Neural progenitor cell (in vitro differentiated cells): ENCODE data around the gene DHRS2. TPM values are rescaled to one million over a fixed set of nuclear protein-coding genes. Genes with fewer than 3 reads are reported as not detected.
"Not testable (repeated sequence)": the region's sequence is repeated elsewhere in the genome, so short reads cannot be mapped to it uniquely, and the experiment has no call there.

ENCODE experiments used
- DNase-seq: peaks from one replicate; pipeline ENCODE4 v3.0.0-alpha.2; 2016; ENCODE audit warnings: low spot score
- H2AFZ ChIP-seq: fragments of 200-600 bp; sonication (generic); replicated peaks from 2 replicates; pipeline ENCODE4 v1.6.1; 2016; ENCODE audit warnings: antibody characterized with exemption
- H3F3A ChIP-seq: fragments of 200-600 bp; sonication (generic); 2 replicates; pipeline ENCODE4 v1.6.1; 2016; ENCODE audit warnings: antibody characterized with exemption, low read depth
- H3K27ac ChIP-seq: fragments of 200-600 bp; sonication (generic); 2 replicates; pipeline ENCODE4 v1.5.1; 2016; ENCODE audit warnings: mild to moderate bottlenecking
- H3K27me3 ChIP-seq: fragments of 200-600 bp; sonication (generic); 2 replicates; pipeline ENCODE4 v1.6.1; 2016; ENCODE audit warnings: mild to moderate bottlenecking, moderate library complexity
- H3K36me3 ChIP-seq: fragments of 200-600 bp; sonication (generic); 2 replicates; pipeline ENCODE4 v1.5.1; 2016
- H3K4me1 ChIP-seq: fragments of 200-600 bp; sonication (generic); 2 replicates; pipeline ENCODE4 v1.6.1; 2016; ENCODE audit warnings: mixed run types
- H3K4me2 ChIP-seq: fragments of 200-600 bp; sonication (generic); 2 replicates; pipeline ENCODE4 v1.6.1; 2016
- H3K4me3 ChIP-seq: fragments of 200-600 bp; sonication (generic); 2 replicates; pipeline ENCODE4 v1.5.1; 2016
- H3K79me2 ChIP-seq: fragments of 200-600 bp; sonication (generic); 2 replicates; pipeline ENCODE4 v1.6.1; 2016; ENCODE audit warnings: low read depth
- H3K9ac ChIP-seq: fragments of 200-600 bp; sonication (generic); 2 replicates; pipeline ENCODE4 v1.6.1; 2016
- H3K9me3 ChIP-seq: fragments of 200-600 bp; sonication (generic); 2 replicates; pipeline ENCODE4 v1.5.1; 2016; ENCODE audit warnings: low read depth
- H4K20me1 ChIP-seq: fragments of 200-600 bp; sonication (generic); 2 replicates; pipeline ENCODE4 v1.6.1; 2016; ENCODE audit warnings: low read depth
- H3K27ac Mint-ChIP-seq: 3 replicates; pipeline ENCODE4 v1.8.0; 2021; ENCODE audit warnings: mixed read lengths
- H3K27me3 Mint-ChIP-seq: 2 replicates; pipeline ENCODE4 v1.8.0; 2022; ENCODE audit warnings: low read depth, mild to moderate bottlenecking, inconsistent platforms, moderate library complexity, mixed read lengths; ENCODE audit not compliant: insufficient read depth
- H3K36me3 Mint-ChIP-seq: 3 replicates; pipeline ENCODE4 v1.8.0; 2021; ENCODE audit warnings: mixed read lengths
- H3K4me1 Mint-ChIP-seq: 3 replicates; pipeline ENCODE4 v1.8.0; 2021; ENCODE audit warnings: mixed read lengths
- H3K4me3 Mint-ChIP-seq: 3 replicates; pipeline ENCODE4 v1.8.0; 2021; ENCODE audit warnings: mild to moderate bottlenecking, moderate library complexity, mixed read lengths
- H3K9me3 Mint-ChIP-seq: 3 replicates; pipeline ENCODE4 v1.8.0; 2020; ENCODE audit warnings: mixed read lengths
- EZH2 ChIP-seq: fragments of 200-600 bp; sonication (generic); IDR thresholded peaks from 2 replicates; pipeline ENCODE4 v1.6.1; 2017; ENCODE audit warnings: antibody characterized with exemption, mild to moderate bottlenecking, moderate library complexity
- EZH2phosphoT487 ChIP-seq: fragments of 200-600 bp; sonication (generic); IDR thresholded peaks from 2 replicates; pipeline ENCODE4 v1.6.1; 2017; ENCODE audit warnings: antibody characterized with exemption
- total RNA-seq: library from RNA; depleted of rRNA; stranded (reverse); fragments of >200 nt; gene quantifications from 2 replicates; pipeline ENCODE4 v1.2.3, GENCODE V29; 2015; ENCODE audit warnings: low replicate concordance
- TF ChIP-seq, protein P1 (sequence below): fragments of 200-600 bp; sonication (generic); IDR thresholded peaks from 2 replicates; pipeline ENCODE4 v1.5.1; 2017; ENCODE audit warnings: antibody characterized with exemption, mild to moderate bottlenecking

Gene DHRS2
- total RNA-seq, 1 donor from 2014 or later, result 2.8 TPM

DNA sequence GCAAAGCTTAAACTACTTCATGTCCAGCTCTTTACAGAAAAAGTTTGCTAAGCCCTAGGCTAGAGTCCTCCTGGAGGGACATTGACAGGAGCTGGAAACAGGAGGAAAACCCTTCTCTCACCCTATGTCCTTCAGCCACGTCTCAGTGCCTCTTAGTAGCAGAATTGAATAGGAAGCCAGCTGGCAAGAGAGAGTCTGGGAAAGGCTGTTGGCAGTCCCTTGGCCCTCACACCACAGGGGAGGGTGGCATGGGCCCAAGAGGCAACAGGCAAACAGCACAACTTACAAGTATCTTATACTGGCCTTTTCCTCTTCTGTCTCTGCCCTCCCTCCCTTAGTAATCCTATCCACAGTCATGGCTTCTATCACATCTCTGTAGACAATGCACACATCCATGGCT lies 27.7 kb upstream of the DHRS2 start:
- Histone ChIP-seq H3K27ac (no peak overlapping the region), H2AFZ (no peak overlapping the region), H3K4me2 (no peak overlapping the region), H3K9me3 (no peaks in the 10 kb centered on the region), H3K27me3 (no peaks in the 10 kb centered on the region), H3K4me3 (no peak overlapping the region), H3K79me2 (no peaks in the 10 kb centered on the region), H3K4me1 (no peaks in the 10 kb centered on the region), H3F3A (no peaks in the 10 kb centered on the region), H3K36me3 (no peaks in the 10 kb centered on the region), H4K20me1 (no peaks in the 10 kb centered on the region), H3K9ac (no peak overlapping the region)
- Mint-ChIP-seq H3K36me3 (no peaks in the 10 kb centered on the region), H3K4me1 (no peaks in the 10 kb centered on the region), H3K9me3 (peaks cover 4% of the 10 kb centered on the region), H3K27me3 (peaks cover 2% of the 10 kb centered on the region), H3K27ac (no peak overlapping the region), H3K4me3 (no peak overlapping the region)
- no peak for DNase-seq
- no peak for TF ChIP-seq EZH2phosphoT487
- TF ChIP-seq EZH2, result no peak
- TF ChIP-seq, protein P1, sequence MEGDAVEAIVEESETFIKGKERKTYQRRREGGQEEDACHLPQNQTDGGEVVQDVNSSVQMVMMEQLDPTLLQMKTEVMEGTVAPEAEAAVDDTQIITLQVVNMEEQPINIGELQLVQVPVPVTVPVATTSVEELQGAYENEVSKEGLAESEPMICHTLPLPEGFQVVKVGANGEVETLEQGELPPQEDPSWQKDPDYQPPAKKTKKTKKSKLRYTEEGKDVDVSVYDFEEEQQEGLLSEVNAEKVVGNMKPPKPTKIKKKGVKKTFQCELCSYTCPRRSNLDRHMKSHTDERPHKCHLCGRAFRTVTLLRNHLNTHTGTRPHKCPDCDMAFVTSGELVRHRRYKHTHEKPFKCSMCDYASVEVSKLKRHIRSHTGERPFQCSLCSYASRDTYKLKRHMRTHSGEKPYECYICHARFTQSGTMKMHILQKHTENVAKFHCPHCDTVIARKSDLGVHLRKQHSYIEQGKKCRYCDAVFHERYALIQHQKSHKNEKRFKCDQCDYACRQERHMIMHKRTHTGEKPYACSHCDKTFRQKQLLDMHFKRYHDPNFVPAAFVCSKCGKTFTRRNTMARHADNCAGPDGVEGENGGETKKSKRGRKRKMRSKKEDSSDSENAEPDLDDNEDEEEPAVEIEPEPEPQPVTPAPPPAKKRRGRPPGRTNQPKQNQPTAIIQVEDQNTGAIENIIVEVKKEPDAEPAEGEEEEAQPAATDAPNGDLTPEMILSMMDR, result no peak

DNA sequence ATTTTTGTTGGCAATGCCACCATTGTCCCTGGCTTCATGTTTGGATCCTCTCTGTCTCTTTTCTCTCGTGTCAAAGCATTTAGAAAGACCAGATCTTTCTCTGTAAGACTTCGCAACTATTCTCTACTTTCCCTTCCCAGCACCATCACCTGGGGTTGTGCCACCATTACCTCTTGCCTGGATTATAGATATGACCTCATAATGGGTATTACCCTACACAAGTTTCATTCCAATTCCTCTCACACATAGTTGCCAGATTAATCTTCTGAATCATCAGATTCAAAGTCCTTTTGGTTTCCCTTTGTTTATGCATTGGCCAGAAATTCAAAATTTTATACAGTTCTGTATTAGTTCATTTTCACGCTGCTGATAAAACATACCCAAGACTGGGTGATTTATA lies 27.2 kb upstream of the DHRS2 start:
- H3K79me2 ChIP-seq, result no peaks in the 10 kb centered on the region
- H3K4me3 ChIP-seq, result no peak overlapping the region
- DNase-seq, result no peak
- H3K9me3 ChIP-seq, result no peaks in the 10 kb centered on the region
- Mint-ChIP-seq H3K4me1 (no peaks in the 10 kb centered on the region), H3K36me3 (no peaks in the 10 kb centered on the region), H3K27ac (no peak overlapping the region), H3K9me3 (peaks cover 4% of the 10 kb centered on the region), H3K27me3 (peaks cover 2% of the 10 kb centered on the region), H3K4me3 (no peak overlapping the region)
- TF ChIP-seq EZH2phosphoT487 (no peak), EZH2 (no peak)
- TF ChIP-seq, protein P1, result no peak
- no peak overlapping the region for H3K9ac ChIP-seq
- H3K4me1 ChIP-seq, result no peaks in the 10 kb centered on the region
- H3F3A ChIP-seq, result no peaks in the 10 kb centered on the region
- no peak overlapping the region for H2AFZ ChIP-seq
- no peak overlapping the region for H3K27ac ChIP-seq
- H4K20me1 ChIP-seq, result no peaks in the 10 kb centered on the region
- H3K36me3 ChIP-seq, result no peaks in the 10 kb centered on the region
- H3K27me3 ChIP-seq, result no peaks in the 10 kb centered on the region
- no peak overlapping the region for H3K4me2 ChIP-seq

GRCh38 chr14:23609411-23610089 lies 26.6 kb upstream of the DHRS2 start:
- H3K9ac ChIP-seq, H3K36me3 Mint-ChIP-seq, H3K4me2 ChIP-seq, H3K27ac ChIP-seq, H3K4me3 ChIP-seq, H3K36me3 ChIP-seq, H3F3A ChIP-seq, H3K4me3 Mint-ChIP-seq, H2AFZ ChIP-seq, H3K9me3 ChIP-seq, H3K27me3 Mint-ChIP-seq, H3K79me2 ChIP-seq, H3K4me1 Mint-ChIP-seq, H4K20me1 ChIP-seq, H3K9me3 Mint-ChIP-seq, H3K27ac Mint-ChIP-seq, DNase-seq, H3K4me1 ChIP-seq, H3K27me3 ChIP-seq: not testable (repeated sequence)

DNA sequence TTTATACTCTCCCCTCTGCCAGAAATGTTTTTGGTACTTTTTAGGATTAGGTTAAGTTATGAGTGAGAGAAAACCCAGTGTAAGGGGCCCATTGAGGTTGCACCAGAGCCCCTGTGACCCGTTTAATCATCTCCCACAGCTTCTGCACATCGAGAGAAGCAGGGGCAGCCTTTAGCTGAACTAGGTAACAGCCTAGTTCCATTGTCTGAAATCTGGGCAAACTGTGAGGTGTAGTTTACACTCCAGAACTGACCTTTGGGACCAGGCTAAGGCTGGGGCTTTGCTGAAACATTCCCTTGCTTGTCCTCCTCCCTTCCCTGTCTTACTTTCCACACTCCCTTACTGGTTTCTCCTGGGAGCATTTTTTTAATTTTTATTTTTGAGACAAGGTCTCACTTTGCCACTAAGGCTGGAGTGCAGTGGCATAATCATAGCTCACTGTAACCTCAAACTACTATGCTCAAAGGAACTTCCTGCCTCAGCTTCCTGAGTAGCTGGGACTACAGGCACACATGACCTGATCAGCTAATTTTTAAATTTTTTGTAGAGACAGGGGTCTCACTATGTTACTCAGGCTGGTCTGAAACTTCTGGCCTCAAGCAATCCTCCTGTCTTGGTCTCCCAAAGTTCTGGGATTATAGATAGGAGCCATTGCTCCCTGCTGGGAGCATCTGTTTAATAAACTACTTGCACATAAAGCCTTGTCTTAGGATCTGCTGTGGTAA lies 25.9 kb upstream of the DHRS2 start:
- H3K36me3 Mint-ChIP-seq, result no peaks in the 10 kb centered on the region
- Histone ChIP-seq H2AFZ (no peak overlapping the region), H3K4me3 (no peak overlapping the region), H3F3A (no peaks in the 10 kb centered on the region), H3K79me2 (no peaks in the 10 kb centered on the region), H3K9me3 (no peaks in the 10 kb centered on the region), H3K36me3 (no peaks in the 10 kb centered on the region), H3K9ac (no peak overlapping the region), H4K20me1 (no peaks in the 10 kb centered on the region), H3K27ac (no peak overlapping the region), H3K4me1 (no peaks in the 10 kb centered on the region), H3K4me2 (no peak overlapping the region), H3K27me3 (no peaks in the 10 kb centered on the region)
- H3K9me3 Mint-ChIP-seq, result peaks cover 4% of the 10 kb centered on the region
- TF ChIP-seq EZH2 (no peak), EZH2phosphoT487 (no peak)
- TF ChIP-seq, protein P1, result no peak
- no peak for DNase-seq
- no peak overlapping the region for H3K27ac Mint-ChIP-seq
- H3K4me3 Mint-ChIP-seq, result no peak overlapping the region
- H3K4me1 Mint-ChIP-seq, result no peaks in the 10 kb centered on the region
- peaks cover 2% of the 10 kb centered on the region for H3K27me3 Mint-ChIP-seq
